DND-41 (cell line): ENCODE data around the gene PPARD.

Experiments used
- CTCF ChIP-seq: IDR thresholded peaks from 2 replicates; pipeline ENCODE4 v1.5.1; 2012; ENCODE audit warnings: borderline replicate concordance, low read length, moderate library complexity, mild to moderate bottlenecking; ENCODE audit not compliant: poor library complexity, severe bottlenecking; ENCODE audit errors: extremely low read depth
- EZH2 ChIP-seq: IDR thresholded peaks from 3 replicates; pipeline ENCODE4 v1.6.1; 2012; ENCODE audit warnings: borderline replicate concordance, low read depth, mild to moderate bottlenecking, moderate library complexity, low read length, inconsistent platforms; ENCODE audit not compliant: severe bottlenecking

GRCh38 chr6:35398526-35398925 is 56.2 kb downstream of the PPARD start:
- TF ChIP-seq CTCF (no peak), EZH2 (no peak)
